GM12892 (cell line): Measurements from ENCODE around the gene RNF144A.

Experiments
- POLR2A ChIP-seq: IDR thresholded peaks from 2 replicates; pipeline ENCODE4 v1.6.1; 2011; ENCODE audit warnings: low read depth, low read length, control low read depth
- POLR2AphosphoS5 ChIP-seq: IDR thresholded peaks from 2 replicates; pipeline ENCODE4 v1.6.1; 2011; ENCODE audit warnings: low read depth, low read length, control low read depth
- TAF1 ChIP-seq: IDR thresholded peaks from 2 replicates; pipeline ENCODE4 v1.6.1; 2011; ENCODE audit warnings: low read depth, mild to moderate bottlenecking, control low read depth, low read length, borderline replicate concordance

GRCh38 chr2:7027956-7028655, 110.9 kb downstream of the RNF144A start:
- TF ChIP-seq POLR2A (no peak), TAF1 (no peak), POLR2AphosphoS5 (no peak)
